ENCODE measurements around the gene NEGR1. TPM values are rescaled to one million over a fixed set of nuclear protein-coding genes. Genes with fewer than 3 reads are reported as not detected.

NEGR1 gene
- total and polyA plus RNA-seq, 2 donors (not counting 3 experiments of a cell fraction or from before 2014, with no cell fraction given), result 6.8 to 21.8 TPM

GRCh38 chr1:71350330-71350729 is 932.0 kb downstream of the NEGR1 start:
- dilution Hi-C loops (cut with MboI; ENCODE audit: extremely low pct_ligation_motif_present, low sequenced_read_pairs), result no loop called here
- CTCF ChIA-PET, result interaction anchor here (1.8 kb wide), 1 partner anchor 76 kb away, joined by 4 read pairs; no protein-coding TSS in a partner anchor
- BruUV-seq (replicated peaks), result no TSS peak
- Histone ChIP-seq H3K4me2 (ENCODE audit: insufficient read depth, low read length) (no peak overlapping the region), H3K9me1 (replicated peaks; ENCODE audit: control insufficient read depth, extremely low read depth, insufficient read depth, low read length) (no peaks in the 10 kb centered on the region), H3K36me3 (ENCODE audit: control insufficient read depth in 2 of 2, extremely low read depth in 1 of 2, insufficient read depth in 2 of 2, low read length in 2 of 2) (no peaks in the 10 kb centered on the region), H4K20me1 (replicated peaks; ENCODE audit: control insufficient read depth, extremely low read depth, insufficient read depth, low read length) (no peaks in the 10 kb centered on the region), H3K79me2 (ENCODE audit: control insufficient read depth, insufficient read depth, low read length) (no peaks in the 10 kb centered on the region), H3K9ac (replicated peaks; ENCODE audit: extremely low read depth, insufficient read depth, low read length) (no peak overlapping the region), H3K4me1 (ENCODE audit: control insufficient read depth, extremely low read depth, insufficient read depth, low read length) (no peaks in the 10 kb centered on the region), H3K4me3 (replicated peaks in 1 of 3; ENCODE audit: insufficient read depth in 1 of 3, low read depth in 1 of 3, low read length in 3 of 3) (no peak overlapping the region), H3K9me3 (replicated peaks; ENCODE audit: control insufficient read depth, insufficient read depth, low read length) (no peaks in the 10 kb centered on the region), H3K27me3 (ENCODE audit: control insufficient read depth in 2 of 2, insufficient read depth in 2 of 2, low read length in 2 of 2) (no peaks in the 10 kb centered on the region), H2AFZ (ENCODE audit: low read depth, low read length) (no peak overlapping the region), H3K27ac (ENCODE audit: insufficient read depth, low read depth, low read length) (no peak overlapping the region)
- intact Hi-C loops (cut with micrococcal nuclease), result no loop called here
- FAIRE-seq, result no peak
- POLR2A ChIA-PET, result no interaction called here
- TF ChIP-seq MYC (IDR thresholded peaks at IDR 0.05; ENCODE audit: low read depth, low read length), result no peak
- DNase-seq (ENCODE audit: low read depth, low spot score), result no peak

Small RNA genes within 50 kb of the gene (small RNA-seq; reads per million reads assigned to genes)
- not detected for gene AL358453.1 (ENCODE audit: insufficient read depth, insufficient read length, low read depth, low replicate concordance)
- gene AL359821.1 (ENCODE audit: insufficient read depth, insufficient read length, low read depth, low replicate concordance), result not detected
